ENCODE results near the gene GRK3. TPM values are rescaled to one million over a fixed set of nuclear protein-coding genes. Genes with fewer than 3 reads are reported as not detected.

The GRK3 gene
- 0.56 and 5.0 TPM in 2 replicates for total RNA-seq

GRCh38 chr22:25564320-25564978 is at the start of gene GRK3:
Gene GRK3 (plus strand): TSS chr22:25564675. CDS start chr22:25565041, 366 bp downstream.

GRCh38 chr22:25741692-25742626 is 177.5 kb downstream of the GRK3 start, which contains the start of gene MYO18B:
Gene MYO18B (plus strand): TSS chr22:25742188. CDS start chr22:25761093, 18,905 bp downstream.

Other genes with a start within 250 kb of the GRK3 start
- gene MYO18B, start 177.5 kb downstream of the GRK3 start, total RNA-seq = under 0.01 TPM in 1 of 2 replicates, not detected in the other